VCaP (cell line): ENCODE data around the gene HSPBAP1.

Source experiments
- H3K27ac ChIP-seq: fragments of 450-650 bp; 2 replicates; pipeline ENCODE4 v1.5.1; 2017
- TF ChIP-seq, protein P1 (sequence below): fragments of 450-650 bp; conservative IDR thresholded peaks from 2 replicates; pipeline ENCODE4 v1.5.1; 2017; ENCODE audit warnings: mild to moderate bottlenecking, moderate library complexity

HSPBAP1 gene

DNA sequence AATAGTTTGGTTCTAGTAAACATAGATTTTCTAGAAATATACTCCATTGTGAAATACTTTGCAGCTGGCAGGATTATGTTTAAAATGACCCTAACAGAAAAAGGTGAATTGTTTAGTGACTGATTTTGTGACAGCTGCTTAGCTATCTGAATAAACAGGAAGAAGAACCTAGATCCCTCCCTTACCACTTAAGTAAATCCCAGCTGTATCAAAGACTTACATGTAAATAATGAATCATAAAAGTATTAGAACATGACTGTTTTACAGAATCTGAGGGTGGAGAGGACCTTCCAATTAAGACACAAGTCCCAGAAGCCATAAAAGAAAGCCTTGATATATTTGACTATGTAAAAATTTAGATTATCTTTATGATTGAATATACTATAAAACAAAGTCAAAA is 17.1 kb upstream of the HSPBAP1 start:
- H3K27ac ChIP-seq, result no peak overlapping the region
- TF ChIP-seq, protein P1, sequence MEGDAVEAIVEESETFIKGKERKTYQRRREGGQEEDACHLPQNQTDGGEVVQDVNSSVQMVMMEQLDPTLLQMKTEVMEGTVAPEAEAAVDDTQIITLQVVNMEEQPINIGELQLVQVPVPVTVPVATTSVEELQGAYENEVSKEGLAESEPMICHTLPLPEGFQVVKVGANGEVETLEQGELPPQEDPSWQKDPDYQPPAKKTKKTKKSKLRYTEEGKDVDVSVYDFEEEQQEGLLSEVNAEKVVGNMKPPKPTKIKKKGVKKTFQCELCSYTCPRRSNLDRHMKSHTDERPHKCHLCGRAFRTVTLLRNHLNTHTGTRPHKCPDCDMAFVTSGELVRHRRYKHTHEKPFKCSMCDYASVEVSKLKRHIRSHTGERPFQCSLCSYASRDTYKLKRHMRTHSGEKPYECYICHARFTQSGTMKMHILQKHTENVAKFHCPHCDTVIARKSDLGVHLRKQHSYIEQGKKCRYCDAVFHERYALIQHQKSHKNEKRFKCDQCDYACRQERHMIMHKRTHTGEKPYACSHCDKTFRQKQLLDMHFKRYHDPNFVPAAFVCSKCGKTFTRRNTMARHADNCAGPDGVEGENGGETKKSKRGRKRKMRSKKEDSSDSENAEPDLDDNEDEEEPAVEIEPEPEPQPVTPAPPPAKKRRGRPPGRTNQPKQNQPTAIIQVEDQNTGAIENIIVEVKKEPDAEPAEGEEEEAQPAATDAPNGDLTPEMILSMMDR, result no peak

DNA sequence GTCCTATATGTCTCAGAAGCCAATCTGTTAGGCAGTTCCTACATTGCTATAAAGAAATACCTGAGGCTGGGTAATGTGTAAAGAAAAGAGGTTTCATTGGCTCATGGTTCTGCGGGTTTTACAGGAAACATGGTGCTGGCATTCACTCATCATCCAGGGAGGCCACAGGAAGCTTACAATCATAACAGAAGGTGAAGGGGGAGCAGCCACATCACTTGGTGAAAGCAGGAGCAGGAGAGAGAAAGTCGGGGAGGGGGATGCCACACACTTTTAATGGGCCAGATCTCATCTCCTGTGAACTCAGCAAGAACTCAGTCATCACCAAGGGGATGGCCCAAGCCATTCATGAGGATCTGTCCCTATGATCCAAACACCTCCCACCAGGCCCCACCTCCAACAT is 10.3 kb upstream of the HSPBAP1 start:
- TF ChIP-seq, protein P1, result no peak
- H3K27ac ChIP-seq, result no peak overlapping the region

DNA sequence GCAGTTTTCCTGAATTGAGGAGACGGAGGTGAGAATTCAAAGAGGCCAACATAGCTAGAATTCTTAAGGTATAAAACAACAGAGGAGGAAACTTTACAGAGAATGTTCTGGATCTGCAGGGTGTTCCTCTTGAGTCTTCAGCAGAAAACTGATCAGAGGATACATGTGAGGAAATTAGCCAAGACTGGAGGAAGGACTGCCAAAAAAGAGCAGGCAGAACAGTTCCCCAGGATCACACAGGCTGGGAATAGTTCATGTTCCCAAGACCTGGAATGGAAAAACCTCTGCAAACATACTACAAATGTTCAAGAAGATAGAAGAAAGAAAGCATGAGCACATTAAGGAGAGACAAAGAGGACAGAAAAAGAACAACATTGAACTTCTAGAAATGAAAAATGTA is 8.7 kb upstream of the HSPBAP1 start:
- TF ChIP-seq, protein P1, result no peak
- H3K27ac ChIP-seq, result no peak overlapping the region

DNA sequence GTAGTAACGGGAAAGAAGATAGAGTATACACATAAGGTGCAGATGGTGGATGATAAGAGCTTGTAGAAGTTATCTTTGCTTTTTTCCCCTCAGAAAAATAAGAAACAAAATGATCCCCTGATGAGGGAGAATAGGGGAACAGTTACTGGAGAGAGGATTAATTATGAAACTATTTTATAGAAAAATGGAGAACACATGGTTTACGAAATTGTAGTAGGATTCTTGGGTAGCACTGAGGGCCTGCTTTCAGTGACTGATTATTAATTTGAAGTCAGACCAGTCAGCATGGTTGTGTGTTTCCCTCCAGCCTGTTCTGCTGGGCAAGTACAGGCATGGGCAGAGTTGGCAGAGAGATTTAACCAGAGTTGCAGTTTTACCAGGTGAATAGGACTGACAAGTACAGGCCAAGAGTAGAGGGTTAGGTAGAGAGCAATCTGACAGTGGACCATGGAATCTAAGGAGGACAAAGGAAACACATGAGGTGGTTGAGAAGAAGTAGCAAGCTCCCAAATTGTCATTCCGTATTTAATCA is 7.1 kb upstream of the HSPBAP1 start:
- H3K27ac ChIP-seq, result no peak overlapping the region

DNA sequence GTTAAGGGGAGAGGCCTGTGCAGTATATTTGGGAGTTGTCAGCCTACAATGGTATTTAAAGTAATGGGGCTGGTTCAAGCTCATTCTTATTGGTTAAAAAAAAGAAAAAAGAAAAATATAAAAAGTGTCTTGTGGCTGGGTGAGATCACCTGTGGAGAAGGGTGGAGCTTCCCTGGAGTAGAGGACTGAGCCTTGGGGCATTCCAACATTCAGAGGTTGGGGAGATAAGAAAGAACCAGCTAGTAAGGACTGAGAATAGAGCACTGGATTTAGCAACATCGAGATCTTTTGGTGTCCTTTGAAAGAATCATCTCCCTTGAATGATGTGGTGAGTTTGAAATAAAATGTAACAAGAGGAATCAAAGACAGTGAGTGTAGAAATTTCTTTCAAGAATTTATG is 6.4 kb upstream of the HSPBAP1 start:
- H3K27ac ChIP-seq, result no peak overlapping the region
- TF ChIP-seq, protein P1, result no peak

More for the DNA sequence above, 7.1 kb upstream of the HSPBAP1 start:
- TF ChIP-seq, protein P1, result no peak

DNA sequence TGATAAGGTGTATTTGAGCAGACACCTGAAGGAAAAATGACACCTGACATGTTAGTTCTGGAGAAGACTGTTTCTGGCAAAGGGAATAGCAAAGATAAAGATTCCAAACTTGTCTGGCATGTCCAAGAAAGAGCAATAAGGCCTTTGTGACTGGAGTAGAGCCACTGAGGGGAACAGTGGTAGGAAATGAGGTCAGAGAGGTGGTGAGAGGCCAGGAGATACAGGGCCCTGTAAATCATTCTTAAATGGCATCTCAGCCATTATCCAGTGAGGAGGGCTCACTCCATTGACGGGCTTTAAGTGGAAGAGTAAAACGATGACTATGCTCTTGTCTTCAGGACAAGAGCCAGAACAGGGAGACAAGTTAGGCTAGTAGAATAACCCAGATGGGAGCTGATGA is 5.7 kb upstream of the HSPBAP1 start:
- TF ChIP-seq, protein P1, result no peak
- no peak overlapping the region for H3K27ac ChIP-seq

DNA sequence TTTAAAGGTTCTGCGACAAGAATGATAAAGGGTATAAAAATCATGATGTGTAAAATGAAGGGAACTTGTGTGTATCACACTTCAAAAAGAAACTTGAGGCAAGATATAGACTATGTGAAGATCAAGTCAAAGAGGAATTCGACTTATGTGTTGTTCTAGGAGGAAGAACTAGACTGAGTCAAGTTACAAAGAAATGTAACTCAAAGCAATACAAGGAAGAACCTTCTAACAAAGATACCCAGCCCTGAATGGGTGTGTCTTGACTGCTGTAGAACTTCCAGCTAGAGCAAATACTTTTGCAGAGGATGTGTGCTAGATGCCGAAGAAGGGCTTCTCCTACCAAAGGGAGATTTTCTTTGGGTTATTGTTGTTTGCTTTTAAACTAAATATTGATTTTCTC is 3.7 kb upstream of the HSPBAP1 start:
- TF ChIP-seq, protein P1, result no peak
- H3K27ac ChIP-seq, result no peak overlapping the region
